ENCODE measurements around the gene P2RX1. TPM values are rescaled to one million over a fixed set of nuclear protein-coding genes. Genes with fewer than 3 reads are reported as not detected.

P2RX1 gene
- total and polyA plus RNA-seq, 8 donors = 17.7 to 41.8 (median 24.9) TPM

GRCh38 chr17:3940965-3941698, 24.9 kb upstream of the P2RX1 start:
- Histone ChIP-seq H3K4me1 (no peaks in the 10 kb centered on the region), H3K27ac (no peak overlapping the region), H3K9me3 (no peaks in the 10 kb centered on the region), H3K4me3 (no peak overlapping the region), H3K36me3 (peaks cover 0 to 12% (median 0%) of the 10 kb centered on the region in 3 donors), H3K27me3 (no peaks in the 10 kb centered on the region)
- ATAC-seq (no peak), FAIRE-seq (no peak), DNase-seq (no peak)
- 94 to 96% methylated on average over 48 of the region's 48 CpGs for WGBS, 2 donors
- intact Hi-C loops (cut with DNase I) = no loop called here
- TF ChIP-seq CTCF (IDR thresholded peaks at IDR 0.05) = no peak

- peaks cover 0 to 14% (median 0%) of the 10 kb centered on the region in 3 donors for H3K36me3 ChIP-seq
- no peak for TF ChIP-seq CTCF (IDR thresholded peaks at IDR 0.05)
Observed at GRCh38 chr17:3937359-3937758, 21.1 kb upstream of the P2RX1 start.

GRCh38 chr17:3935825-3936355, 19.6 kb upstream of the P2RX1 start:
- WGBS, 2 donors = 97% methylated on average over 9 of the region's 9 CpGs
- no peak for TF ChIP-seq CTCF (IDR thresholded peaks at IDR 0.05)
- Histone ChIP-seq H3K27me3 (no peaks in the 10 kb centered on the region), H3K4me3 (no peak overlapping the region), H3K36me3 (peaks cover 0 to 11% (median 0%) of the 10 kb centered on the region in 3 donors), H3K4me1 (no peaks in the 10 kb centered on the region), H3K9me3 (no peaks in the 10 kb centered on the region), H3K27ac (no peak overlapping the region)
- intact Hi-C loops (cut with DNase I) = loop anchor here in 2 of 3 donors (2.0 to 10.0 kb wide), 2 partner anchors 69 kb away; no protein-coding TSS in a partner anchor
- DNase-seq = no peak
- ATAC-seq = peak in 1 of 4 donors; percentile 6
- no peak for FAIRE-seq

More at GRCh38 chr17:3937359-3937758, 21.1 kb upstream of the P2RX1 start:
- Histone ChIP-seq H3K4me3 (no peak overlapping the region), H3K4me1 (no peaks in the 10 kb centered on the region), H3K9me3 (no peaks in the 10 kb centered on the region), H3K27ac (no peak overlapping the region), H3K27me3 (no peaks in the 10 kb centered on the region)
- intact Hi-C loops (cut with DNase I) = loop anchor here in 2 of 3 donors (2.0 to 10.0 kb wide), 2 partner anchors 67 kb away; no protein-coding TSS in a partner anchor
- WGBS, 2 donors = 95 to 96% methylated on average over 17 of the region's 17 CpGs
- DNase-seq (no peak), ATAC-seq (no peak), FAIRE-seq (no peak)

GRCh38 chr17:3935140-3935542, 18.9 kb upstream of the P2RX1 start:
- ATAC-seq (peak; percentile 88 to 96 (median 94)), FAIRE-seq (no peak), DNase-seq (peak; percentile 55 to 86 (median 72))
- 30 to 39% methylated on average over 10 of the region's 10 CpGs for WGBS, 2 donors
- intact Hi-C loops (cut with DNase I) = loop anchor here in 1 of 3 donors (10.0 kb wide), 1 partner anchor 70 kb away; no protein-coding TSS in a partner anchor
- no peaks in the 10 kb centered on the region for H3K4me1 ChIP-seq
- TF ChIP-seq CTCF (IDR thresholded peaks at IDR 0.05) = peak; percentile 21 to 46 (median 36)
- no peak overlapping the region for H3K27ac ChIP-seq
- no peaks in the 10 kb centered on the region for H3K27me3 ChIP-seq
- no peak overlapping the region for H3K4me3 ChIP-seq
- H3K9me3 ChIP-seq = no peaks in the 10 kb centered on the region
- peaks cover 0 to 5% (median 0%) of the 10 kb centered on the region in 3 donors for H3K36me3 ChIP-seq
